RWPE2 (cell line): ENCODE measurements around the gene ZFPM1.

Source experiments
- ATAC-seq: fragments of 200-7000 bp; cut with Tn5 transposase; 3 replicates; pipeline ENCODE4 v1.9.1; 2021; ENCODE audit warnings: low read depth
- DNase-seq: peaks from one replicate; pipeline ENCODE4 v3.0.0-alpha.2; 2020; ENCODE audit warnings: low spot score
- H3K27ac ChIP-seq: fragments of 450-650 bp; 2 replicates; pipeline ENCODE4 v1.5.1; 2017; ENCODE audit warnings: mild to moderate bottlenecking; ENCODE audit not compliant: poor library complexity, severe bottlenecking
- H3K27me3 ChIP-seq: fragments of 250-450 bp; sonication (Bioruptor Pico); 2 replicates; pipeline ENCODE4 v1.5.1; 2021; ENCODE audit warnings: mild to moderate bottlenecking, moderate library complexity; ENCODE audit not compliant: insufficient read depth, poor library complexity, severe bottlenecking
- H3K36me3 ChIP-seq: fragments of 250-450 bp; sonication (Bioruptor Pico); 2 replicates; pipeline ENCODE4 v1.5.1; 2020; ENCODE audit warnings: low read depth, mild to moderate bottlenecking, moderate library complexity
- H3K4me1 ChIP-seq: fragments of 250-450 bp; sonication (Bioruptor Pico); 2 replicates; pipeline ENCODE4 v1.5.1; 2021; ENCODE audit warnings: mild to moderate bottlenecking, moderate library complexity; ENCODE audit not compliant: insufficient read depth, poor library complexity, severe bottlenecking
- H3K4me3 ChIP-seq: fragments of 250-450 bp; sonication (Bioruptor Pico); 2 replicates; pipeline ENCODE4 v1.5.1; 2021; ENCODE audit warnings: mild to moderate bottlenecking, moderate library complexity; ENCODE audit not compliant: severe bottlenecking
- H3K9me3 ChIP-seq: fragments of 250-450 bp; sonication (Bioruptor Pico); 2 replicates; pipeline ENCODE4 v1.5.1; 2021; ENCODE audit warnings: mild to moderate bottlenecking, moderate library complexity; ENCODE audit not compliant: severe bottlenecking
- TF ChIP-seq, protein P1 (sequence below): fragments of 450-650 bp; IDR thresholded peaks from one replicate; pipeline ENCODE4 v1.5.1; 2017; ENCODE audit warnings: mild to moderate bottlenecking, moderate library complexity; ENCODE audit not compliant: poor library complexity, severe bottlenecking

Gene ZFPM1

DNA sequence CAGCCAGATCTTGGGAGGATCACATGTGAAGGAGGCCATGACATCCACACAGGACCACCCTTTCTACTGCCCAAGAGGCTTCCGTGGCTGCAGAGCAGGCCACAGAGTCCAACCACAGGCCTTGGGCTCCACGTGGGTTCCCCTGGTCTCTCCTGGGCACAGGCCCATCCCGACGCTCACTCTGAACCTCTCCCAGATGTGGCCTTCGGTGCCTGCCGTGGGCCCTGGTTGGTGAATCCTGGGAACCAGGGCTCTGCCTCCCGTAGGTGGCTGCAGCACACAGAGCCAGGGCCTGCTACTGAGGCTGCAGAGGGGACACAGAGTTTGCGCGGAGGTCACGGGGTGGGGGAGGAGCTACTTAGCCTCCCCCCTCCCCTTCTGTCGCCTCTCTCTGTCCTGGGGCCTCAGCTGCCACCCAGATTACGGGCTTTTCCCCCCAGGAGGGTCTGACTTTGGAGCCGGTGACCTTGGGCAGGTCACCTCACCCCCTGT is 55.3 kb downstream of the ZFPM1 start:
- H3K4me3 ChIP-seq = no peak overlapping the region
- ATAC-seq (no peak), DNase-seq (no peak)
- no peaks in the 10 kb centered on the region for H3K36me3 ChIP-seq
- H3K27me3 ChIP-seq = no peaks in the 10 kb centered on the region
- H3K9me3 ChIP-seq = no peaks in the 10 kb centered on the region
- H3K4me1 ChIP-seq = peaks cover 19% of the 10 kb centered on the region
- H3K27ac ChIP-seq = no peak overlapping the region
- TF ChIP-seq, protein P1, sequence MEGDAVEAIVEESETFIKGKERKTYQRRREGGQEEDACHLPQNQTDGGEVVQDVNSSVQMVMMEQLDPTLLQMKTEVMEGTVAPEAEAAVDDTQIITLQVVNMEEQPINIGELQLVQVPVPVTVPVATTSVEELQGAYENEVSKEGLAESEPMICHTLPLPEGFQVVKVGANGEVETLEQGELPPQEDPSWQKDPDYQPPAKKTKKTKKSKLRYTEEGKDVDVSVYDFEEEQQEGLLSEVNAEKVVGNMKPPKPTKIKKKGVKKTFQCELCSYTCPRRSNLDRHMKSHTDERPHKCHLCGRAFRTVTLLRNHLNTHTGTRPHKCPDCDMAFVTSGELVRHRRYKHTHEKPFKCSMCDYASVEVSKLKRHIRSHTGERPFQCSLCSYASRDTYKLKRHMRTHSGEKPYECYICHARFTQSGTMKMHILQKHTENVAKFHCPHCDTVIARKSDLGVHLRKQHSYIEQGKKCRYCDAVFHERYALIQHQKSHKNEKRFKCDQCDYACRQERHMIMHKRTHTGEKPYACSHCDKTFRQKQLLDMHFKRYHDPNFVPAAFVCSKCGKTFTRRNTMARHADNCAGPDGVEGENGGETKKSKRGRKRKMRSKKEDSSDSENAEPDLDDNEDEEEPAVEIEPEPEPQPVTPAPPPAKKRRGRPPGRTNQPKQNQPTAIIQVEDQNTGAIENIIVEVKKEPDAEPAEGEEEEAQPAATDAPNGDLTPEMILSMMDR = no peak

DNA sequence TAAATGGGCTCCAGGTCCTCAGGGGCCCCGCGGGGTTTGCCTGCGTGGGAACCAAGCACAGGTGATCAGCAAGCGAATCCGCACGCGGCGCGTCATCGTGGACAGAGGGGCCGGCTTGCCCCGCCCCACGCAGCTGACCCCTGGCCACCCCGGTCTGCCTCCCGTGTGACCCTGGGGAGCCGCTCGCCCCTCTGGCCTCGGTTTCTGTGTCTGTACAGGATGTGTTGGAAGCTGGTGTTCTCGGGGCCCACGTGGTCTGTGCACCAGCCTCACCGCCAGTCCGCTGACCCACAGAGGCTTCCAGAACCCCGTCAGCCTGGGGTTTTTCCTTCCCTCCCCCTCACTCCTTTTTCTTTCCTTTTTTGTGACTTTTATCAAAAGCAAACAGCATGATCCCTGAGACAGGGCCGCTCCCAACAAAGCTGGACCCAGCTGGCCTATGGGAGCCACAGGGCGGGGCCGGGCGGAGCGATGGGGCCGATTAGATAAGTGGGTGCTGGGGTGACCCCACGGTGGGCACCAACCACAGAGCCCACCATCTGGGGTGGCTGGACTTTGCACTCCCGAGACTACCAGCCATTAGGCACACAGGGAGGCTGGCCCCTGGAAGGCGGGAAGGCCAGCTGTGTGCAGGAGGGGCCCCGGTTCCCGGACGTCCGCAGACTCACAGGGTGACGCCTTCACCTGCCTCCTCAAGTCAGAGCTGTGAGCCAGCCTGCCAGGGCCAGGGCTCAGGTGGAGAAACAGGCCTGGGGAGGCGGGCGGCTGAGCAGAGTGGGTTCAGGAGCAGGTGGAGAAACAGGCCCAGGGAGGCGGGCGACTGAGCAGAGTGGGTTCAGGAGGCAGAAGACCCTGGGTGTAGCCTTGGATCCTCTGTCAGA is 56.0 kb downstream of the ZFPM1 start:
- no peak overlapping the region for H3K4me3 ChIP-seq
- no peaks in the 10 kb centered on the region for H3K9me3 ChIP-seq
- TF ChIP-seq, protein P1 = no peak
- H3K36me3 ChIP-seq = no peaks in the 10 kb centered on the region
- no peaks in the 10 kb centered on the region for H3K27me3 ChIP-seq
- ATAC-seq (peak; percentile 55), DNase-seq (no peak)
- H3K4me1 ChIP-seq = peaks cover 19% of the 10 kb centered on the region
- no peak overlapping the region for H3K27ac ChIP-seq

DNA sequence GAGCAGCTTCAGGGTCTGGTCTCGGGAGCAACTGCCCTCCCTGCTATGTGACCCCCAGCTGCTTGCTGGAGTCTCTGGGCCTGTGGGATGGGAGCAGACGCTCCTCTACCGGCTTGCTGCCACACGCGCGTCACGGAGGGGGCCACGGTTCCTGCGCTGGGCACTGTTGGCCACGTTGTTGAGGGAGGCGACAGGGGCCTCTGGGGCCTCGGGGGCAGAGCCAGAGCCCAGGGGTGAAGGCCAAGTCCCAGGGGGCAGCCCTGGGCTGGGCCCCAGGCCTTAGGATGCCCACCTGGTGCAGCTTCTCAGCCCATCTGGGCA is 56.6 kb downstream of the ZFPM1 start:
- no peaks in the 10 kb centered on the region for H3K36me3 ChIP-seq
- ATAC-seq (no peak), DNase-seq (no peak)
- H3K27ac ChIP-seq = no peak overlapping the region
- TF ChIP-seq, protein P1 = no peak
- no peak overlapping the region for H3K4me3 ChIP-seq
- peaks cover 19% of the 10 kb centered on the region for H3K4me1 ChIP-seq
- H3K9me3 ChIP-seq = no peaks in the 10 kb centered on the region
- H3K27me3 ChIP-seq = no peaks in the 10 kb centered on the region

DNA sequence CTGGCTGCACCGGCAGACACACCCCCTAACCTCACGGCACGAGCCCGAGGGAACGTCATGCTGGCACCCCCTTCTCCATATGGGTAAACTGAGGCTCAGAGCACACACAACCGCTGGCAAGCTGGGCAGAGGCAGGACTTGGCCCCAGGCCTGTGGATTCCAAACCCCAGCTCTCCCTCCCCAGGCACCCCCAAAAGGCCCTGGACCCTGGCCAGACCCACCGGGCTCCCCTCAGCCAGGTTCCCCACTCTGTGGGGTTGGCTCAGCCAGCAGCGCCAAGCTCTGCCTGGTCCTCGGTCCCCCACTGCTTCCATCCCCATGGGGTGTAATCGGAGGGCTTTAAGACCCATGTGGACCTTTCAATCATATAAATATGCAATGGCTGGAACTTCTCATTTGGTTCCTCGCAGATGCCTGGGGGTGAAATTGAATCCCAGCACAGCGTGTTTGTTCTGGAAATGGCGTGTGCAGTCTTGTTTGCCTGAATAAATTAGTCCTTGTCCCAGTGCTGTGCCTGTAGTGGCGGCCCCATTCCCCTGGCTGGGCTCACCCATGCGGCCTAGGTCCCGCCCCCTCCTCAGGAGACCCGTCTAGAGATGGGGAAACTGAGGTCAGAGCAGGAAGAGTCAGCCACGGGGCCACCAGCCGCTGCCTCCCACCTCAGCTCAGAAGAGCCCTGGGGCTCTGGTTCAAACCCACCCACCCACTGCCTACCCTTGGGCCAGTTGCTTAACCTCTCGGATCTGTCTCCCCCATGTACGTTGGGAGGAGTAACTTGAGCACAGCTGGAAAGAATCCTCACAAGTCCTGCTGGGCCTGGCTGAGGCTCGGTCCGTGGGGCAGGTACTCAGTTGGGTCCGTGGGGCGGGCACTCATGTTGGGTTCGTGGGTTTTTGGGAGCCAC is 57.3 kb downstream of the ZFPM1 start:
- no peak overlapping the region for H3K4me3 ChIP-seq
- H3K27ac ChIP-seq = no peak overlapping the region
- TF ChIP-seq, protein P1 = no peak
- no peaks in the 10 kb centered on the region for H3K36me3 ChIP-seq
- H3K9me3 ChIP-seq = no peaks in the 10 kb centered on the region
- H3K27me3 ChIP-seq = no peaks in the 10 kb centered on the region
- peak; percentile 45 for ATAC-seq
- peaks cover 19% of the 10 kb centered on the region for H3K4me1 ChIP-seq
- DNase-seq = no peak
